Keratinocyte (primary cell): ENCODE measurements around the gene OR52I1.

Experiments
- CTCF ChIP-seq, 3 experiments: IDR thresholded peaks in 1 of 3; conservative IDR thresholded peaks in 1 of 3; optimal IDR thresholded peaks in 1 of 3; 2 replicates in 2 of 3; 3 replicates in 1 of 3; pipeline versions ENCODE3 to v1.5.1; 2011; ENCODE audit warnings: low read length in 3 of 3, mild to moderate bottlenecking in 3 of 3, moderate library complexity in 2 of 3, control low read depth in 1 of 3, inconsistent platforms in 1 of 3; ENCODE audit not compliant: insufficient read depth in 2 of 3; ENCODE audit errors: extremely low read depth in 1 of 3
- EZH2 ChIP-seq: IDR thresholded peaks from one replicate; pipeline ENCODE4 v1.6.1; 2012; ENCODE audit warnings: inconsistent platforms, mild to moderate bottlenecking, low read length, moderate library complexity

- no peak for TF ChIP-seq CTCF (optimal IDR thresholded peaks at IDR 0.05 in 1 of 3, IDR thresholded peaks at IDR 0.05 in 1 of 3, conservative IDR thresholded peaks at IDR 0.05 in 1 of 3; ENCODE audit: extremely low read depth in 1 of 3, insufficient read depth in 2 of 3, low read length in 3 of 3)
- no peak for TF ChIP-seq EZH2
These were observed 12.4 kb upstream of the OR52I1 start, which contains the start of gene OR52I2 for GRCh38 chr11:4581443-4581842.
